Limb (tissue), 2 donors: ENCODE results near the gene YPEL2.
"Not testable (repeated sequence)": the region's sequence is repeated elsewhere in the genome, so short reads cannot be mapped to it uniquely, and the experiment has no call there.

Experiments
- DNase-seq, 2 donors: peaks; one replicate each; pipeline ENCODE4 v3.0.0-alpha.2; 2016; ENCODE audit errors: extremely low spot score in 2 of 2

YPEL2 gene

DNA sequence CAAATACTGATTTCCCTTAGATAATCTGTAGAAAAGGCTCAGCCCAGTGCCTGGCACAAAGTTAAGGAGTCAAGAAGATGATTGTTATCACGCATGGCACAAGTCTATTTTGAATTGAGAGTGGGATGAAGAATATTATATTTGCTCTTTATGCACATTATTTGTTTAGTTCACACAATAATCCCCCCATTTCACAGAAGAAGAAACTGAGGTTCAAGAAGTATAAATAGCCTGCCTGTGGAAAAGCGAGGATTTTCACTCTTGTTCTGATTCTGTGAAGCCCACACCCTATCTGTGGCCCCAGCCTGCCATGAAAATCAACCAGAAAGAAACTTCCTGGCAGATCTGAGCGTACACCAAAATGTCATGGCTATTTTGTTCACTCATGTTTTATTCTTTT, 73.0 kb downstream of the YPEL2 start:
- no peak for DNase-seq

- no peak for DNase-seq
Observed at GRCh38 chr17:59405944-59406705, 74.7 kb downstream of the YPEL2 start.

DNA sequence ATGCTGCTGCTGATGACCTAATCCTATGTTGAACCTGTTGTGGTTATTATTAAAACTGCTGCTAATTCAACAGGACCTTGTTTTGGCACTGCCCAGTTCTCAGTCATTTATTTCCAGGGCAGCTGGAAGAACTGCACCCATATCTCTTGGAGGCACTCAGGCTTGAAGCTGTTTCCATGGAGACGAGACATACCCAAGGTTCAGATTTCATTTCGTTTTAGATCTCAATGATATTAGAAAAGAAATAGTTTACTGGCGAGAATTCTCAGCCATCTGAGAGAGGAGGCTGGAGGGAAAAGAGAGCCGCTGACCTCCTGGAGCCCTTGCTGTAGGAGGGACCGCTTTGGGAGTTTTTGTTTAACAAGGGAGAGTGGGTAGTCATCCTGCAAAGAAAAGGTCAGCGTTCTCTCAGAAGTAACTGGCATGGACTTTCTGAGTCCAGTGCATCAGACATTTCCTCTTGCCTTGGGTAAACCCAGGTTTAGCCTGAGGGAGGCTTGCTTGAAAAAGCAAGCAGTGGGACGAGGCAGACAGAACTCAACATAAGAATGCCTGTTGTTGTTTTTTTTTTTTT, 75.4 kb downstream of the YPEL2 start:
- DNase-seq: no peak

DNA sequence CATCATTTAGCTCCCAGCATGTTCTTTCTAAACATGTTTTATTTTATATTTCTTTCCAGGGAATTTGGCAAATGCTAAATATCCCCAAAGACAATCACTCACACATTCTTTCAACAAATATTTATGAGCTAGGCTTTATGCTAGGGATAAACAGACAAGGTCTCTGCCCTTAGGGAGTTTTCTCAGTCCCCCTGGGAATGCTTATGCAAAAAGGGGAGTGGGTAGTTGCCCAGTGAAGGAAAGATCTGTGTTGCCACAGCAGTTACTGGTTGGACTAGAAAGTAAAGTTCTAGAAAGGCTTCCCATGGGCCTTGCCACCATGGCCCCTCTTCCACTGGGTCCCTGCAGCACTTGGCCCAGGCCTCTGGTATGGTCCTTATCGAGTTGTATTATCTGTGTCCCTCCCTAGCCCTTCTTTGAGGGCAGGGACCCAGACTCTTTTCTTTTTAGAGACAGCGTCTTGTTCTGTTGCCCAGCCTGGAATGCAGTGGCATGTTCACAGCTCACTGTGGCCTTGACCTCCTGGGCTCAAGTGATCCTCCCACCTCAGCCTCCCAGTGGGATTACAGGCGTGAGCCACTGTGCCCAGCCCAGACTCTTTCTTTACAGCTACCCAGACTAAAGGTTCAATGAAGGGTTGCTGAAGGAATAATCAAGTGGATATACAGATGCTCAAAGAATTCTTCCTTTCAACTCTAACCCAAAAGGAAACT, 78.0 kb downstream of the YPEL2 start:
- DNase-seq: no peak

DNA sequence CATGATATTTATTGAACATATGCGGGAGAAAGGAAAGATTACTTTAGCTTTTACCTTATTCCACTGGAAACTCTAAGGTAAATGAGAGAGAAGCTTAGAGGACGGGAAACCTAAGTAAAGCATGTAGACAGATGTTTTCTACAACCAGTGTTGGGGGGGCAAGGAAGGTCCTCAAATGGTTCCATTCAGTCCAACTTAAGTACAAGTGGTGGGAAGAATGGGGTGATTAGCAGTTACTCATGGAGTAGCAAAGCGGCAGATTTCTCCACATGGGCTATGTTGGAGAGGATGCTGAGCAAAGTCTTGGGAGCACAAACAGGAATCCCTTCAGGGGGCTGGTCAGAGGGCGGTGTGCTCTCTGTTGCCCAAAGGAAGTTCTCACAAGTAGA, 78.6 kb downstream of the YPEL2 start:
- no peak for DNase-seq

DNA sequence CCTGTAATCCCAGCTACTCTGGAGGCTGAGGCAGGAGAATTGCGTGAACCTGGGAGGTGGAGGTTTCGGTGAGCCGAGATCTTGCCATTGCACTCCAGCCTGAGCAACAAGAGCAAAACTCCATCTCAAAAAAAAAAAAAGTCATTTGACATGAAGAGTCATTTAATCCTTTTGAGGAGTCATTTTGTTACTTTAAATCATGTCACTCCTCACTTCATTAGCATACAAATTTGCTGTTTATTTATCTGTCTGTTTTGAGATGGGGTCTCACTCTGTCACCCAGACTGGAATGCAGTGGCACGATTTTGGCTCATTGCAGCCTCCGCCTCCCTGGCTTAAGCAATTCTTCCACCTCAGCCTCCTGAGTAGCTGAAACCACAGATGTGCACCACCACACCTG, 81.0 kb downstream of the YPEL2 start:
- DNase-seq: not testable (repeated sequence)

DNA sequence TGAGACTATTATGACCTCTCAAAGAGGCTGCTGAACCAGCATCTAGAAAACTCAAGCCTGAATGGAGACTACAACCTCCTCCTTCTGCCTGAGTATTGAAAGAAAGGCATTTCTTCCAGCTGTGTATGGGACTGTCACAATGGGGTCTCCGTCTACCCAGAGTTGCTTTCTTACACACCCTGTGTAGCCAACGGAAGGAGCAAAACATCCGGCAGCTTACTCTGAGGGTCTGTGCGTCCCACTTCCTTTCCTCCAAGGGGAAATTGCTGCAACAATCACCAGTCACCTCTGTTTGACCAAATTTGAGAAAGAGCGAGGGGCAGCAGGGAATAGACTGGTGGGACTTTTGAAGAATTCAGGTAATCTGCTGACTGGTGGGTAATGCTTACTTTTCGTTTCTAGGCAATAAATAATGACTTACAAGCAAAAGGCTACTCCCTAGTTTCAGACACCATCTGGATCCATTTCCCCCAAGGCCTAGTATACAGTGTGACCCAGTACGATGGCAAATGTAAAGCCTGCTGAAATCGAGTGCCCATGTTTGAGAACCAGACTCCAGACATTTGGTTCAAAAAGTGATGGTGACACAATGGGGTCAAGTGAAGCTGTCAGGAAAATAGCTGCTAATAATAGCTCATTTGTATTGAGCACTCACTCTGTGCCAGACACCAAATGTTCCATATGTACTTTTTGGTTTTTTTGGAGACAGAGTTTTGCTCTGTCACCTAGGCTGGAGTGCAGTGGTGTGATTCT, 81.7 kb downstream of the YPEL2 start:
- no peak for DNase-seq

DNA sequence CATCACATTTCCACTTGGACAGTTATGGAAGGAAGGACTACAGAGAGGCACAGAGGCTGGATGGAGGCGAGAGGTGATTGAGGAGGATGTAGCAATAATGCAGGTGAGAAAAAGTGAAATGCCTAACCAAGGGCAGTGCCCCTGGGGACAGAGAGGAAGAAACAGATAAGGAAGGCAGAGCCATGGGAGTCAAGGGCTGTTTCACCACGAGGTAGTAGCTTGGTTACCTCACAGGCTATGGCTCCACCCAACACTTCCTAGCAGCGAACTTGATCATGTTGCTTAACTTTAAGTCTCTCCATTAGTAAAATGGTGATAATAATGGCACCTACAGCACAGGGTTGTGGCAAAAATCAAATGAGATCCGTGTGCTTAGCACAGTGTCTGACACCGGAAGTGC, 83.9 kb downstream of the YPEL2 start:
- DNase-seq: no peak

GRCh38 chr17:59416184-59416583, 84.7 kb downstream of the YPEL2 start:
- DNase-seq: no peak

DNA sequence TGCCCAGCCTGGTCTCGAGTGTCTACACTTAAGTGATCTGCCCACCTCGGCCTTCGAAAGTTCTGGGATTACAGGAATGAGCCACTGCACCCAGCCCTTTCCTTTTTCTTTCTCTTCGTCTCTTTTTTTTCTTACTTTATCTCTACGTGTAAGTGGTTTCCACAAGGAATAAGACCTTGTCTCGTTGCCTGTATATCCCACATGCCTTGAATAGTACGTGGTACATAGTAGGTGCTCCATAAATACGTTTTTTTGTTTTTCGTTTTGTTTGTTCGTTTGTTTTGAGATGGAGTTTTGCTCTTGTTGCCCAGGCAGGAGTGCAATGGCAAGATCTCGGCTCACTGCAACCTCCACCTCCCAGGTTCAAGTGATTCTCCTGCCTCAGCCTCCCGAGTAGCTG, 86.0 kb downstream of the YPEL2 start:
- no peak for DNase-seq

DNA sequence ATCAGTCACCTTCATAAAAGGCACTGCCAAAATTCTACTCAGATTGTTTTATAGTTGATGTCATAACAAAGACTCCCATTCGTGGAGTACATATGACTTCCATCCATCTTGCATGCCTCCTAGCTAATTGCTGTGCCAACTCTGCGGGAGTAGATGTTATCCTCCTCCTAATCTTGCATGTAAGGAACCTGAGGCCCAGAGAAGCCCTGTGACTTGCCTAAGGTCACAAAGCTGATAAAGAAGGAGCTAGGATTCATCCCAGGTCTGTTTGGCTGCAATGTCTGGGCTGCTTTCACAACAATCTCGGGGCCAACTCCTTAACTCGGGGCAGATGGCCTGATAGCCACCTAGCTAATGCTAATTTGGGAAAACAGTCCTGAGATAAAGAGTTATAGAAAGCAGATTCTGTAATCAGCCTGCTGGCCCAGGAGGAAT, 87.3 kb downstream of the YPEL2 start:
- DNase-seq: no peak

GRCh38 chr17:59420901-59421300, 89.4 kb downstream of the YPEL2 start:
- DNase-seq: no peak

GRCh38 chr17:59421722-59422121, 90.3 kb downstream of the YPEL2 start:
- DNase-seq: no peak

- peak in 1 of 2 donors; percentile 39 for DNase-seq
Observed at GRCh38 chr17:59423137-59423724, 91.8 kb downstream of the YPEL2 start.

DNA sequence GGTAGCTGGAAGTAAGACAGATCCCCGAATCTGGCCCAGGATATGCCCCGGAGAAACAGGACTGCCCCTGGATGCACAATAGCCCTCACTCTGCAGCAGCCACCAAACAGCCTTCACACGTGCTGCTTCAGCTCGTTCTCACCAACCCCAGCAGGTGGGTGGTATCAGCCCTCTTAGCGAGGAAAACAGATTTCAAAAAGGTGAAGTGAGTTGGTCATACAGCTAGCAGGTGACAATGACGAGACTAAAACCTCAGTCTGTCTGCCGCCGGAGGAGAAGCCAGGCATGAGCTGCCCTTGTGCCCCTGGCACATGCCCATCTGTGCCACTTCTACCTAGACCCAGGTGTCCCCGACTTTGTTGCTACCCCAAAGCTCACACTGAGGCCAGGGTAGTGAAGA, 92.4 kb downstream of the YPEL2 start:
- no peak for DNase-seq

- DNase-seq: no peak
Observed at GRCh38 chr17:59424331-59424730, 92.9 kb downstream of the YPEL2 start.

GRCh38 chr17:59425085-59425931, 93.9 kb downstream of the YPEL2 start:
- DNase-seq: peak; percentile 37 to 52

GRCh38 chr17:59426031-59426430, 94.6 kb downstream of the YPEL2 start:
- DNase-seq: no peak

GRCh38 chr17:59427425-59427921, 96.0 kb downstream of the YPEL2 start:
- DNase-seq: no peak

- DNase-seq: no peak
Observed at GRCh38 chr17:59427996-59428395, 96.5 kb downstream of the YPEL2 start.
